A549 (cell line): ENCODE measurements around the gene ARRDC2.

Experiments used
- CEBPB ChIP-seq, 2 experiments: fragments of >200 bp in 1 of 2; sonication (Bioruptor Twin) in 1 of 2; formaldehyde crosslinking in 1 of 2; IDR thresholded peaks; 2 replicates each; pipeline ENCODE4 v1.6.1; 2012 to 2016
- CHD2 ChIP-seq: fragments of 150-350 bp; IDR thresholded peaks from 2 replicates; pipeline ENCODE4 v1.6.1; 2014; ENCODE audit warnings: low read length; ENCODE audit not compliant: partially characterized antibody
- CTCF ChIP-seq: fragments of >200 bp; sonication (Bioruptor Twin); formaldehyde crosslinking; IDR thresholded peaks from 3 replicates; pipeline ENCODE4 v1.5.1; 2016
- EP300 ChIP-seq, 2 experiments: fragments of >200 bp; sonication (Bioruptor Twin); formaldehyde crosslinking; IDR thresholded peaks; 2 replicates in 1 of 2; 3 replicates in 1 of 2; pipeline ENCODE4 v1.6.1; 2016 to 2017
- NR3C1 ChIP-seq: fragments of >200 bp; sonication (Bioruptor Twin); formaldehyde crosslinking; IDR thresholded peaks from 3 replicates; pipeline ENCODE4 v1.6.1; 2017
- POLR2A ChIP-seq: IDR thresholded peaks from 2 replicates; pipeline ENCODE4 v1.6.1; 2012; ENCODE audit warnings: mild to moderate bottlenecking, low read length
- RNF2 ChIP-seq: fragments of 200-600 bp; sonication (generic); IDR thresholded peaks from 2 replicates; pipeline ENCODE4 v1.6.1; 2016; ENCODE audit warnings: low read depth, mild to moderate bottlenecking, antibody characterized with exemption, moderate library complexity, borderline replicate concordance
- TF ChIP-seq, protein P1 (sequence below): fragments of 150-350 bp; IDR thresholded peaks from 2 replicates; pipeline ENCODE4 v1.6.1; 2014; ENCODE audit warnings: low read depth, mild to moderate bottlenecking, low read length

- TF ChIP-seq CHD2 (no peak), CEBPB (IDR thresholded peaks at IDR 0.05) (no peak), EP300 (IDR thresholded peaks at IDR 0.05) (no peak), CTCF (no peak), RNF2 (no peak), NR3C1 (no peak), POLR2A (no peak)
- TF ChIP-seq, protein P1, sequence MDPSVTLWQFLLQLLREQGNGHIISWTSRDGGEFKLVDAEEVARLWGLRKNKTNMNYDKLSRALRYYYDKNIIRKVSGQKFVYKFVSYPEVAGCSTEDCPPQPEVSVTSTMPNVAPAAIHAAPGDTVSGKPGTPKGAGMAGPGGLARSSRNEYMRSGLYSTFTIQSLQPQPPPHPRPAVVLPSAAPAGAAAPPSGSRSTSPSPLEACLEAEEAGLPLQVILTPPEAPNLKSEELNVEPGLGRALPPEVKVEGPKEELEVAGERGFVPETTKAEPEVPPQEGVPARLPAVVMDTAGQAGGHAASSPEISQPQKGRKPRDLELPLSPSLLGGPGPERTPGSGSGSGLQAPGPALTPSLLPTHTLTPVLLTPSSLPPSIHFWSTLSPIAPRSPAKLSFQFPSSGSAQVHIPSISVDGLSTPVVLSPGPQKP = no peak
Observed at GRCh38 chr19:18043676-18044075, 35.7 kb downstream of the ARRDC2 start.
